AG09319 (cell line): ENCODE data around the gene ISY1.
"Not testable (repeated sequence)": the region's sequence is repeated elsewhere in the genome, so short reads cannot be mapped to it uniquely, and the experiment has no call there.

Source experiments
- DNase-seq: peaks from one replicate; pipeline ENCODE4 v3.0.0-alpha.2; 2010; ENCODE audit warnings: low read depth; ENCODE audit errors: extremely low read depth
- CTCF ChIP-seq: IDR thresholded peaks from 2 replicates; pipeline ENCODE4 v1.5.1; 2011; ENCODE audit warnings: low read depth, mild to moderate bottlenecking, inconsistent platforms, low read length, moderate library complexity

Gene ISY1

GRCh38 chr3:129104051-129104450, 56.8 kb downstream of the ISY1 start:
- DNase-seq, result no peak
- TF ChIP-seq CTCF, result no peak

- no peak for DNase-seq
- no peak for TF ChIP-seq CTCF
These were observed 57.6 kb downstream of the ISY1 start for GRCh38 chr3:129103296-129103695.

- TF ChIP-seq CTCF, result no peak
- no peak for DNase-seq
These were observed 59.3 kb downstream of the ISY1 start for GRCh38 chr3:129101370-129102138.

- no peak for TF ChIP-seq CTCF
- DNase-seq, result no peak
These were observed 60.6 kb downstream of the ISY1 start for GRCh38 chr3:129100274-129100673.

- no peak for TF ChIP-seq CTCF
- DNase-seq, result no peak
These were observed 65.6 kb downstream of the ISY1 start for GRCh38 chr3:129095285-129095684.

GRCh38 chr3:129088312-129088711, 72.6 kb downstream of the ISY1 start:
- DNase-seq, result not testable (repeated sequence)

GRCh38 chr3:129087904-129088303, 73.0 kb downstream of the ISY1 start:
- DNase-seq, result not testable (repeated sequence)

- no peak for DNase-seq
- no peak for TF ChIP-seq CTCF
These were observed 73.6 kb downstream of the ISY1 start for GRCh38 chr3:129087138-129087702.
